WTC11 (cell line): ENCODE results near the gene BLVRA.

Experiments used
- ELF4 ChIP-seq: sonication (generic); formaldehyde crosslinking; IDR thresholded peaks from 2 replicates; pipeline ENCODE4 v1.8.1; 2022; ENCODE audit warnings: low read depth, mild to moderate bottlenecking, moderate library complexity, missing genetic modification reagents
- FOXJ3 ChIP-seq: sonication (generic); formaldehyde crosslinking; IDR thresholded peaks from 2 replicates; pipeline ENCODE4 v1.9.0; 2021; ENCODE audit warnings: missing genetic modification reagents, mild to moderate bottlenecking, borderline replicate concordance
- SMAD4 ChIP-seq: sonication (generic); formaldehyde crosslinking; IDR thresholded peaks from 2 replicates; pipeline ENCODE4 v1.8.0; 2022; ENCODE audit warnings: mild to moderate bottlenecking, missing genetic modification reagents
- ZNF232 ChIP-seq: sonication (generic); formaldehyde crosslinking; IDR thresholded peaks from 2 replicates; pipeline ENCODE4 v1.8.0; 2022; ENCODE audit warnings: mild to moderate bottlenecking, missing genetic modification reagents
- TF ChIP-seq, protein P1 (sequence below): sonication (generic); formaldehyde crosslinking; IDR thresholded peaks from 2 replicates; pipeline ENCODE4 v1.8.1; 2023; ENCODE audit warnings: mild to moderate bottlenecking, missing genetic modification reagents
- TF ChIP-seq, protein P2 (sequence below): fragments of 200-600 bp; IDR thresholded peaks from 2 replicates; pipeline ENCODE4 v1.8.0; 2022; ENCODE audit warnings: antibody characterized with exemption
- TF ChIP-seq, protein P3 (sequence below): fragments of 250-450 bp; sonication (Bioruptor Pico); IDR thresholded peaks from 2 replicates; pipeline ENCODE4 v1.9.0; 2021; ENCODE audit warnings: moderate library complexity, mild to moderate bottlenecking, inconsistent platforms, borderline replicate concordance
- TF ChIP-seq, protein P4 (sequence below): sonication (generic); formaldehyde crosslinking; IDR thresholded peaks from 2 replicates; pipeline ENCODE4 v1.8.1; 2023; ENCODE audit warnings: mild to moderate bottlenecking, moderate library complexity, missing genetic modification reagents
- TF ChIP-seq, protein P5 (sequence below): fragments of 250-450 bp; sonication (Bioruptor Pico); IDR thresholded peaks from 2 replicates; pipeline ENCODE4 v1.9.0; 2021; ENCODE audit warnings: mild to moderate bottlenecking, borderline replicate concordance

DNA sequence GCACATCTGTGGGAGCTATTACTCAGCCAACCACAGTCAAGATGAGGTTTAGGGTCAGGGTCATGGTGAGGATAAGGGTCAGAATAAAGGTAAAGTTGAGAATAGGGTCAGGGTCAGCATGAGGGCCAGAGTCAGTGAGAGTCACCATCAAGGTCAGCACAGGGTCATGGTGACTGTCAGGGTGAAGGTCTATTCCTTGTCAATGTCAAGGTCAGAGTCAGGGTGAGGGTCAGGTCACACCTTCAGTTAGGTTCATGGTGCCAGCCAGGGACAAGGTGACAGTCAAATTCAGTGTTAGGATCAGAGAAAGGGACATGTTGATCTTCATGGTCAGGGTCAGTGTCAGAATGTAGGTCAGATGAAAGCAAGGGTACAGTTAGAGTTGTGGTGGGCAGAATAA lies 96.7 kb downstream of the BLVRA start:
- TF ChIP-seq ZNF232 (CRISPR knock-in tag) (no peak), ELF4 (CRISPR knock-in tag) (no peak), FOXJ3 (CRISPR knock-in tag) (no peak), SMAD4 (CRISPR knock-in tag) (no peak)
- TF ChIP-seq, protein P1, sequence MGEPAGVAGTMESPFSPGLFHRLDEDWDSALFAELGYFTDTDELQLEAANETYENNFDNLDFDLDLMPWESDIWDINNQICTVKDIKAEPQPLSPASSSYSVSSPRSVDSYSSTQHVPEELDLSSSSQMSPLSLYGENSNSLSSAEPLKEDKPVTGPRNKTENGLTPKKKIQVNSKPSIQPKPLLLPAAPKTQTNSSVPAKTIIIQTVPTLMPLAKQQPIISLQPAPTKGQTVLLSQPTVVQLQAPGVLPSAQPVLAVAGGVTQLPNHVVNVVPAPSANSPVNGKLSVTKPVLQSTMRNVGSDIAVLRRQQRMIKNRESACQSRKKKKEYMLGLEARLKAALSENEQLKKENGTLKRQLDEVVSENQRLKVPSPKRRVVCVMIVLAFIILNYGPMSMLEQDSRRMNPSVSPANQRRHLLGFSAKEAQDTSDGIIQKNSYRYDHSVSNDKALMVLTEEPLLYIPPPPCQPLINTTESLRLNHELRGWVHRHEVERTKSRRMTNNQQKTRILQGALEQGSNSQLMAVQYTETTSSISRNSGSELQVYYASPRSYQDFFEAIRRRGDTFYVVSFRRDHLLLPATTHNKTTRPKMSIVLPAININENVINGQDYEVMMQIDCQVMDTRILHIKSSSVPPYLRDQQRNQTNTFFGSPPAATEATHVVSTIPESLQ = no peak
- TF ChIP-seq, protein P2, sequence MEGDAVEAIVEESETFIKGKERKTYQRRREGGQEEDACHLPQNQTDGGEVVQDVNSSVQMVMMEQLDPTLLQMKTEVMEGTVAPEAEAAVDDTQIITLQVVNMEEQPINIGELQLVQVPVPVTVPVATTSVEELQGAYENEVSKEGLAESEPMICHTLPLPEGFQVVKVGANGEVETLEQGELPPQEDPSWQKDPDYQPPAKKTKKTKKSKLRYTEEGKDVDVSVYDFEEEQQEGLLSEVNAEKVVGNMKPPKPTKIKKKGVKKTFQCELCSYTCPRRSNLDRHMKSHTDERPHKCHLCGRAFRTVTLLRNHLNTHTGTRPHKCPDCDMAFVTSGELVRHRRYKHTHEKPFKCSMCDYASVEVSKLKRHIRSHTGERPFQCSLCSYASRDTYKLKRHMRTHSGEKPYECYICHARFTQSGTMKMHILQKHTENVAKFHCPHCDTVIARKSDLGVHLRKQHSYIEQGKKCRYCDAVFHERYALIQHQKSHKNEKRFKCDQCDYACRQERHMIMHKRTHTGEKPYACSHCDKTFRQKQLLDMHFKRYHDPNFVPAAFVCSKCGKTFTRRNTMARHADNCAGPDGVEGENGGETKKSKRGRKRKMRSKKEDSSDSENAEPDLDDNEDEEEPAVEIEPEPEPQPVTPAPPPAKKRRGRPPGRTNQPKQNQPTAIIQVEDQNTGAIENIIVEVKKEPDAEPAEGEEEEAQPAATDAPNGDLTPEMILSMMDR = no peak
- TF ChIP-seq, protein P3, sequence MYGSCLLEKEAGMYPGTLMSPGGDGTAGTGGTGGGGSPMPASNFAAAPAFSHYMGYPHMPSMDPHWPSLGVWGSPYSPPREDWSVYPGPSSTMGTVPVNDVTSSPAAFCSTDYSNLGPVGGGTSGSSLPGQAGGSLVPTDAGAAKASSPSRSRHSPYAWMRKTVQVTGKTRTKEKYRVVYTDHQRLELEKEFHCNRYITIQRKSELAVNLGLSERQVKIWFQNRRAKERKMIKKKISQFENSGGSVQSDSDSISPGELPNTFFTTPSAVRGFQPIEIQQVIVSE (CRISPR knock-in tag) = no peak
- TF ChIP-seq, protein P4, sequence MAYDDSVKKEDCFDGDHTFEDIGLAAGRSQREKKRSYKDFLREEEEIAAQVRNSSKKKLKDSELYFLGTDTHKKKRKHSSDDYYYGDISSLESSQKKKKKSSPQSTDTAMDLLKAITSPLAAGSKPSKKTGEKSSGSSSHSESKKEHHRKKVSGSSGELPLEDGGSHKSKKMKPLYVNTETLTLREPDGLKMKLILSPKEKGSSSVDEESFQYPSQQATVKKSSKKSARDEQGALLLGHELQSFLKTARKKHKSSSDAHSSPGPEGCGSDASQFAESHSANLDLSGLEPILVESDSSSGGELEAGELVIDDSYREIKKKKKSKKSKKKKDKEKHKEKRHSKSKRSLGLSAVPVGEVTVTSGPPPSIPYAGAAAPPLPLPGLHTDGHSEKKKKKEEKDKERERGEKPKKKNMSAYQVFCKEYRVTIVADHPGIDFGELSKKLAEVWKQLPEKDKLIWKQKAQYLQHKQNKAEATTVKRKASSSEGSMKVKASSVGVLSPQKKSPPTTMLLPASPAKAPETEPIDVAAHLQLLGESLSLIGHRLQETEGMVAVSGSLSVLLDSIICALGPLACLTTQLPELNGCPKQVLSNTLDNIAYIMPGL (CRISPR knock-in tag) = no peak
- TF ChIP-seq, protein P5, sequence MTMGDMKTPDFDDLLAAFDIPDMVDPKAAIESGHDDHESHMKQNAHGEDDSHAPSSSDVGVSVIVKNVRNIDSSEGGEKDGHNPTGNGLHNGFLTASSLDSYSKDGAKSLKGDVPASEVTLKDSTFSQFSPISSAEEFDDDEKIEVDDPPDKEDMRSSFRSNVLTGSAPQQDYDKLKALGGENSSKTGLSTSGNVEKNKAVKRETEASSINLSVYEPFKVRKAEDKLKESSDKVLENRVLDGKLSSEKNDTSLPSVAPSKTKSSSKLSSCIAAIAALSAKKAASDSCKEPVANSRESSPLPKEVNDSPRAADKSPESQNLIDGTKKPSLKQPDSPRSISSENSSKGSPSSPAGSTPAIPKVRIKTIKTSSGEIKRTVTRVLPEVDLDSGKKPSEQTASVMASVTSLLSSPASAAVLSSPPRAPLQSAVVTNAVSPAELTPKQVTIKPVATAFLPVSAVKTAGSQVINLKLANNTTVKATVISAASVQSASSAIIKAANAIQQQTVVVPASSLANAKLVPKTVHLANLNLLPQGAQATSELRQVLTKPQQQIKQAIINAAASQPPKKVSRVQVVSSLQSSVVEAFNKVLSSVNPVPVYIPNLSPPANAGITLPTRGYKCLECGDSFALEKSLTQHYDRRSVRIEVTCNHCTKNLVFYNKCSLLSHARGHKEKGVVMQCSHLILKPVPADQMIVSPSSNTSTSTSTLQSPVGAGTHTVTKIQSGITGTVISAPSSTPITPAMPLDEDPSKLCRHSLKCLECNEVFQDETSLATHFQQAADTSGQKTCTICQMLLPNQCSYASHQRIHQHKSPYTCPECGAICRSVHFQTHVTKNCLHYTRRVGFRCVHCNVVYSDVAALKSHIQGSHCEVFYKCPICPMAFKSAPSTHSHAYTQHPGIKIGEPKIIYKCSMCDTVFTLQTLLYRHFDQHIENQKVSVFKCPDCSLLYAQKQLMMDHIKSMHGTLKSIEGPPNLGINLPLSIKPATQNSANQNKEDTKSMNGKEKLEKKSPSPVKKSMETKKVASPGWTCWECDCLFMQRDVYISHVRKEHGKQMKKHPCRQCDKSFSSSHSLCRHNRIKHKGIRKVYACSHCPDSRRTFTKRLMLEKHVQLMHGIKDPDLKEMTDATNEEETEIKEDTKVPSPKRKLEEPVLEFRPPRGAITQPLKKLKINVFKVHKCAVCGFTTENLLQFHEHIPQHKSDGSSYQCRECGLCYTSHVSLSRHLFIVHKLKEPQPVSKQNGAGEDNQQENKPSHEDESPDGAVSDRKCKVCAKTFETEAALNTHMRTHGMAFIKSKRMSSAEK (CRISPR knock-in tag) = no peak
